Stomach (tissue), 9 donors: ENCODE measurements around the gene FAM168A. TPM values are rescaled to one million over a fixed set of nuclear protein-coding genes. Genes with fewer than 3 reads are reported as not detected.

Experiments
- DNase-seq, 2 donors: peaks; one replicate each; pipeline versions ENCODE4 v3.0.0 to v3.0.0-alpha.2; 2013 to 2019
- H3K27ac ChIP-seq, 5 donors: fragments of 200-600 bp in 4 of 5; sonication (generic) in 4 of 5; one replicate each; pipeline ENCODE4 v1.5.1; 2013 to 2019; ENCODE audit warnings: mild to moderate bottlenecking in 1 of 5, moderate library complexity in 1 of 5
- H3K27me3 ChIP-seq, 3 donors: fragments of 200-600 bp; sonication (generic); one replicate each; pipeline ENCODE4 v1.5.1; 2017 to 2019; ENCODE audit warnings: mixed run types in 1 of 3
- H3K36me3 ChIP-seq, 4 donors: fragments of 200-600 bp; sonication (generic); 1 replicate in 3 of 4; 2 replicates in 1 of 4; pipeline ENCODE4 v1.5.1; 2016 to 2019
- H3K4me1 ChIP-seq, 4 donors: fragments of 200-600 bp; sonication (generic); one replicate each; pipeline ENCODE4 v1.5.1; 2016 to 2019
- H3K4me3 ChIP-seq, 4 donors: fragments of 200-600 bp; sonication (generic) in 3 of 4; one replicate each; pipeline ENCODE4 v1.5.1; 2016 to 2019; ENCODE audit warnings: mild to moderate bottlenecking in 1 of 4
- H3K9me3 ChIP-seq, 4 donors: fragments of 200-600 bp; sonication (generic); one replicate each; pipeline ENCODE4 v1.5.1; 2016 to 2019
- CTCF ChIP-seq, 7 experiments: fragments of 450-650 bp in 4 of 7; fragments of 200-600 bp in 3 of 7; sonication (generic) in 3 of 7; IDR thresholded peaks; one replicate each; pipeline ENCODE4 v1.5.1; 2016 to 2019; ENCODE audit warnings: antibody characterized with exemption in 7 of 7, control low read depth in 2 of 7, mild to moderate bottlenecking in 1 of 7
- EP300 ChIP-seq: sonication (generic); formaldehyde crosslinking; IDR thresholded peaks from one replicate; pipeline ENCODE4 v1.6.1; 2017; ENCODE audit warnings: antibody characterized with exemption
- POLR2A ChIP-seq, 4 donors: fragments of 450-650 bp; IDR thresholded peaks; one replicate each; pipeline ENCODE4 v1.6.1; 2016; ENCODE audit warnings: antibody characterized with exemption in 4 of 4, control low read depth in 2 of 4, mild to moderate bottlenecking in 1 of 4, moderate library complexity in 1 of 4
- POLR2AphosphoS5 ChIP-seq, 3 donors: sonication (generic); formaldehyde crosslinking; IDR thresholded peaks; one replicate each; pipeline ENCODE4 v1.6.1; 2016; ENCODE audit warnings: antibody characterized with exemption in 3 of 3
- WGBS, 5 donors: extraction: QIAGEN DNeasy Blood & Tissue Kit in 3 of 5; methylation state at CpG; one replicate each; pipeline versions ENCODE4 v1.1.5 to v1.1.7; 2013 to 2018; 5-methylcytosine and 5-hydroxymethylcytosine counted together
- intact Hi-C: fragments of 100-400 bp; cut with DNase I; formaldehyde crosslinking; loops from one replicate; pipeline ENCODE4 v1.15.1; 2023; ENCODE audit warnings: low total_unique reads
- polyA plus RNA-seq, 3 donors: library from polyadenylated mRNA; stranded (reverse); fragments of 200-250 nt; gene quantifications; one replicate each; pipeline ENCODE4 v1.2.3, GENCODE V29; 2013
- total RNA-seq, 5 donors: library from RNA; depleted of rRNA; stranded (reverse); fragments of >200 nt; gene quantifications; one replicate each; pipeline versions ENCODE4 v1.1.0 to v1.2.3, GENCODE V29; 2014 to 2016
- donor health status: healthy with polysubstance abuse.
- donor health status: Bipolar disorder and iron deficiency.
- donor health status: healthy.

FAM168A gene
- total and polyA plus RNA-seq, 8 donors: 4.3 to 25.4 (median 6.3) TPM

GRCh38 chr11:73394416-73395296, 203.3 kb downstream of the FAM168A start:
- intact Hi-C loops: loop anchor here (5.0 to 10.0 kb wide), 2 partner anchors 42 to 100 kb away; no protein-coding TSS in a partner anchor
- Histone ChIP-seq H3K27me3 (no peaks in the 10 kb centered on the region), H3K9me3 (no peaks in the 10 kb centered on the region), H3K4me1 (peaks cover 0 to 11% (median 0%) of the 10 kb centered on the region in 4 donors), H3K4me3 (no peak overlapping the region), H3K27ac (no peak overlapping the region), H3K36me3 (peaks cover 0 to 52% (median 3%) of the 10 kb centered on the region in 4 donors)
- TF ChIP-seq EP300 (no peak), POLR2A (IDR thresholded peaks at IDR 0.05) (no peak), CTCF (IDR thresholded peaks at IDR 0.05) (no peak), POLR2AphosphoS5 (IDR thresholded peaks at IDR 0.05) (no peak)
- DNase-seq: no peak
- WGBS, 5 donors: 91 to 96% (median 95%) methylated on average over 26 to 34 of the region's 34 CpGs

- TF ChIP-seq POLR2AphosphoS5 (IDR thresholded peaks at IDR 0.05): peak in 1 of 3 donors; percentile 40
- TF ChIP-seq CTCF (IDR thresholded peaks at IDR 0.05): peak in 5 of 7 experiments; percentile 61 to 85 (median 80)
- TF ChIP-seq EP300: no peak
- no peak for TF ChIP-seq POLR2A (IDR thresholded peaks at IDR 0.05)
- H3K36me3 ChIP-seq: peaks cover 0 to 52% (median 3%) of the 10 kb centered on the region in 4 donors
- no peak overlapping the region for H3K4me3 ChIP-seq
- no peaks in the 10 kb centered on the region for H3K27me3 ChIP-seq
- H3K27ac ChIP-seq: no peak overlapping the region
- DNase-seq: peak; percentile 85 to 90
- no peaks in the 10 kb centered on the region for H3K9me3 ChIP-seq
- WGBS, 5 donors: 57 to 75% (median 72%) methylated on average over 7 to 16 of the region's 16 CpGs
- peaks cover 0 to 21% (median 4%) of the 10 kb centered on the region in 4 donors for H3K4me1 ChIP-seq
- intact Hi-C loops: loop anchor here (5.0 to 10.0 kb wide), 2 partner anchors 41 to 99 kb away; no protein-coding TSS in a partner anchor
Observed at GRCh38 chr11:73393479-73394415, 204.2 kb downstream of the FAM168A start.

- Histone ChIP-seq H3K4me3 (no peak overlapping the region), H3K36me3 (peaks cover 0 to 52% (median 3%) of the 10 kb centered on the region in 4 donors), H3K27me3 (no peaks in the 10 kb centered on the region), H3K4me1 (peaks cover 0 to 27% (median 5%) of the 10 kb centered on the region in 4 donors), H3K27ac (no peak overlapping the region), H3K9me3 (no peaks in the 10 kb centered on the region)
- TF ChIP-seq CTCF (IDR thresholded peaks at IDR 0.05): no peak
- TF ChIP-seq POLR2AphosphoS5 (IDR thresholded peaks at IDR 0.05): no peak
- TF ChIP-seq POLR2A (IDR thresholded peaks at IDR 0.05): no peak
- no peak for TF ChIP-seq EP300
- intact Hi-C loops: loop anchor here (5.0 to 10.0 kb wide), 2 partner anchors 41 to 98 kb away; no protein-coding TSS in a partner anchor
- DNase-seq: no peak
- WGBS, 5 donors: 87 to 96% (median 92%) methylated on average over 3 to 7 of the region's 7 CpGs
Observed at GRCh38 chr11:73393011-73393380, 204.9 kb downstream of the FAM168A start.
